ENCODE measurements around the gene SNAP23.

- TF ChIP-seq TAF1 (IDR thresholded peaks at IDR 0.05; ENCODE audit: borderline replicate concordance, insufficient read depth, low read length) (no peak), REST (IDR thresholded peaks at IDR 0.05; ENCODE audit: insufficient read depth in 1 of 2, low read depth in 2 of 2, low read length in 2 of 2) (no peak), SIN3A (IDR thresholded peaks at IDR 0.05; ENCODE audit: borderline replicate concordance, insufficient read depth, low read length) (no peak), POLR2AphosphoS5 (IDR thresholded peaks at IDR 0.05; ENCODE audit: low read depth, low read length) (no peak)
These were observed 24.4 kb upstream of the SNAP23 start for GRCh38 chr15:42471002-42471401.
